Caco-2 (cell line): ENCODE results near the gene C19orf44. TPM values are rescaled to one million over a fixed set of nuclear protein-coding genes. Genes with fewer than 3 reads are reported as not detected.

Source experiments
- BruUV-seq: library from RNA; stranded (reverse); fragments of 400-500 nt; replicated peaks from 2 replicates; lab custom pipeline; 2021; lab: Mats Ljungman, UMichigan
- CTCF ChIA-PET: fragments of 300-600 bp; sonication (Branson Sonifier 250); formaldehyde crosslinking; loops from one replicate; lab custom pipeline; 2022; ENCODE audit warnings: antibody characterized with exemption; lab: Charles Lee
- POLR2A ChIA-PET: fragments of 300-600 bp; sonication (Branson Sonifier 250); formaldehyde crosslinking; loops from one replicate; lab custom pipeline; 2022; ENCODE audit warnings: antibody characterized with exemption; lab: Charles Lee
- DNase-seq, 2 experiments: peaks; one replicate each; pipeline versions ENCODE4 v3.0.0 to v3.0.0-alpha.2; 2020 to 2022
- H3K27me3 ChIP-seq: replicated peaks from 2 replicates; pipeline ENCODE4 v1.6.0; 2011; ENCODE audit warnings: low read length; ENCODE audit not compliant: control insufficient read depth, insufficient read depth
- H3K36me3 ChIP-seq: 2 replicates; pipeline ENCODE4 v1.5.1; 2011; ENCODE audit warnings: low read length; ENCODE audit not compliant: control insufficient read depth, insufficient read depth
- H3K4me1 ChIP-seq: fragments of 250-450 bp; sonication (Bioruptor Pico); 2 replicates; pipeline ENCODE4 v1.5.1; 2020; ENCODE audit warnings: mild to moderate bottlenecking
- H3K4me3 ChIP-seq: 2 replicates; pipeline ENCODE4 v1.5.1; 2011; ENCODE audit warnings: low read depth, mild to moderate bottlenecking, control low read depth, low read length
- H3K9me3 ChIP-seq: fragments of 250-450 bp; sonication (Bioruptor Pico); 2 replicates; pipeline ENCODE4 v1.5.1; 2020; ENCODE audit warnings: mild to moderate bottlenecking, moderate library complexity
- H3K27ac Mint-ChIP-seq: one replicate; pipeline ENCODE4 v1.8.0; 2022; ENCODE audit warnings: mixed read lengths; ENCODE audit not compliant: unreplicated experiment
- H3K27me3 Mint-ChIP-seq: one replicate; pipeline ENCODE4 v1.8.0; 2022; ENCODE audit warnings: mixed read lengths; ENCODE audit not compliant: insufficient read depth, unreplicated experiment
- H3K36me3 Mint-ChIP-seq: one replicate; pipeline ENCODE4 v1.8.0; 2022; ENCODE audit warnings: mild to moderate bottlenecking, mixed read lengths; ENCODE audit not compliant: insufficient read depth, unreplicated experiment
- H3K4me1 Mint-ChIP-seq: one replicate; pipeline ENCODE4 v1.8.0; 2022; ENCODE audit warnings: low read depth, mixed read lengths; ENCODE audit not compliant: unreplicated experiment
- H3K4me3 Mint-ChIP-seq: one replicate; pipeline ENCODE4 v1.8.0; 2022; ENCODE audit warnings: mild to moderate bottlenecking, moderate library complexity, mixed read lengths; ENCODE audit not compliant: unreplicated experiment
- H3K9me3 Mint-ChIP-seq: one replicate; pipeline ENCODE4 v1.8.0; 2022; ENCODE audit warnings: mixed read lengths; ENCODE audit not compliant: unreplicated experiment
- CTCF ChIP-seq, 2 experiments: fragments of 200-600 bp in 1 of 2; IDR thresholded peaks; 1 replicate in 1 of 2; 2 replicates in 1 of 2; pipeline versions ENCODE4 v1.5.1 to v1.8.0; 2011 to 2022; ENCODE audit warnings: antibody characterized with exemption in 1 of 2, control low read depth in 1 of 2, inconsistent platforms in 1 of 2, low read depth in 1 of 2, low read length in 1 of 2, mild to moderate bottlenecking in 1 of 2, moderate library complexity in 1 of 2; ENCODE audit not compliant: insufficient read depth in 1 of 2, severe bottlenecking in 1 of 2, unreplicated experiment in 1 of 2
- intact Hi-C: fragments of 100-400 bp; cut with micrococcal nuclease; formaldehyde crosslinking; loops from one replicate; pipeline ENCODE4 v1.10.0; 2022; ENCODE audit not compliant: unreplicated experiment
- total RNA-seq: library from RNA; stranded (reverse); gene quantifications from 2 replicates; pipeline ENCODE4 v1.2.3, GENCODE V29; 2022

C19orf44 gene
- total RNA-seq, 1 experiment from 2014 or later = 3.4 TPM

- ChIA-PET POLR2A (no interaction called here), CTCF (no interaction called here)
- Histone ChIP-seq H3K4me1 (no peaks in the 10 kb centered on the region), H3K4me3 (no peak overlapping the region), H3K36me3 (peaks cover 6% of the 10 kb centered on the region; the same call in 1 of the 2 replicates), H3K9me3 (no peaks in the 10 kb centered on the region), H3K27me3 (no peaks in the 10 kb centered on the region)
- BruUV-seq = no TSS peak
- no peaks in the 10 kb centered on the region for H3K9me3 Mint-ChIP-seq
- no peaks in the 10 kb centered on the region for H3K27me3 Mint-ChIP-seq
- peaks cover 98% of the 10 kb centered on the region for H3K36me3 Mint-ChIP-seq
- H3K4me1 Mint-ChIP-seq = no peaks in the 10 kb centered on the region
- intact Hi-C loops = no loop called here
- no peak for TF ChIP-seq CTCF (IDR thresholded peaks at IDR 0.05; ENCODE audit: insufficient read depth in 1 of 2, low read depth in 1 of 2, low read length in 1 of 2, severe bottlenecking in 1 of 2, unreplicated experiment in 1 of 2)
- no peak overlapping the region for H3K4me3 Mint-ChIP-seq
- no peak for DNase-seq
- no peak overlapping the region for H3K27ac Mint-ChIP-seq
Observed at GRCh38 chr19:16520986-16521624, 24.9 kb downstream of the C19orf44 start.

GRCh38 chr19:16521715-16522289 is 25.6 kb downstream of the C19orf44 start:
- Histone ChIP-seq H3K9me3 (no peaks in the 10 kb centered on the region), H3K4me1 (no peaks in the 10 kb centered on the region), H3K4me3 (no peak overlapping the region), H3K27me3 (no peaks in the 10 kb centered on the region), H3K36me3 (peaks cover 7% of the 10 kb centered on the region; the same call in 1 of the 2 replicates)
- intact Hi-C loops = no loop called here
- ChIA-PET POLR2A (no interaction called here), CTCF (no interaction called here)
- no peak overlapping the region for H3K27ac Mint-ChIP-seq
- peaks cover 95% of the 10 kb centered on the region for H3K36me3 Mint-ChIP-seq
- H3K4me1 Mint-ChIP-seq = no peaks in the 10 kb centered on the region
- TF ChIP-seq CTCF (IDR thresholded peaks at IDR 0.05; ENCODE audit: insufficient read depth in 1 of 2, low read depth in 1 of 2, low read length in 1 of 2, severe bottlenecking in 1 of 2, unreplicated experiment in 1 of 2) = no peak
- H3K9me3 Mint-ChIP-seq = no peaks in the 10 kb centered on the region
- BruUV-seq = no TSS peak
- H3K27me3 Mint-ChIP-seq = no peaks in the 10 kb centered on the region
- no peak for DNase-seq
- H3K4me3 Mint-ChIP-seq = no peak overlapping the region

GRCh38 chr19:16522559-16523377 is 26.6 kb downstream of the C19orf44 start:
- Mint-ChIP-seq H3K4me3 (no peak overlapping the region), H3K36me3 (peaks cover 95% of the 10 kb centered on the region), H3K4me1 (no peaks in the 10 kb centered on the region), H3K9me3 (no peaks in the 10 kb centered on the region), H3K27me3 (no peaks in the 10 kb centered on the region), H3K27ac (no peak overlapping the region)
- ChIA-PET POLR2A (no interaction called here), CTCF (no interaction called here)
- no peak for TF ChIP-seq CTCF (IDR thresholded peaks at IDR 0.05; ENCODE audit: insufficient read depth in 1 of 2, low read depth in 1 of 2, low read length in 1 of 2, severe bottlenecking in 1 of 2, unreplicated experiment in 1 of 2)
- H3K4me1 ChIP-seq = no peaks in the 10 kb centered on the region
- no peak overlapping the region for H3K4me3 ChIP-seq
- peaks cover 9% of the 10 kb centered on the region; the same call in 1 of the 2 replicates for H3K36me3 ChIP-seq
- no peak for DNase-seq
- intact Hi-C loops = no loop called here
- no peaks in the 10 kb centered on the region for H3K27me3 ChIP-seq
- no peaks in the 10 kb centered on the region for H3K9me3 ChIP-seq
- BruUV-seq = no TSS peak
